Measurements from ENCODE around the gene TPST1.

DNA sequence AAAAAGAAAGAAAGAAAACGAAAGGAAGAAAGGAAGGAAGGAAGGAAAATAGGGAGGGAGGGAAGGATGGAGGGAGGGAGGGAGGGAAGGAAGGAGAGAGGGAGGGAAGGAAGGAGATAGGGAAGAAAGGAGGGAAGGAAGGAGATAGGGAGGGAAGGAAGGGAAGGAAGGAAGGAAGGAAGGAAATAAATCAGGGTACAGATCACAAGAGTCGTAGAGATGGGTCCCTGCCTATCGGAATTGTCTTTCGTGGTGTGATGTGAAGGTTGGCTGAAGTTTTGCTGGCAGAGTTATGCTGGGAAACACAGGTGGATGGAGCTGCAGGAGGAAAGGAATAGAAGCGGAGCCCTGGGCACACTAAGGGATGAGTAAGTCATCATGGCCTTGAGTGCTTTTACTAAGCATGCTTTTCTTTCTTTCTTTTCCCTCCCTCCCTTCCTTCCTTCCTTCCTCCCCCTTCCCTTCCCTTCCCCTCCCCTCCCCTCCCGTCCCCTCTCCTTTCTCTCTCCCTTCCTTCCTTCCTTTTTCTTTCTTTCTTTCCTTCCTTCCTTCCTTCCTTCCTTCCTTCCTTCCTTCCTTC, 11.9 kb upstream of the TPST1 start:
- TF ChIP-seq EP300 (IDR thresholded peaks at IDR 0.05) (no peak), POLR2A (IDR thresholded peaks at IDR 0.05) (no peak)
- TF ChIP-seq, protein P1, sequence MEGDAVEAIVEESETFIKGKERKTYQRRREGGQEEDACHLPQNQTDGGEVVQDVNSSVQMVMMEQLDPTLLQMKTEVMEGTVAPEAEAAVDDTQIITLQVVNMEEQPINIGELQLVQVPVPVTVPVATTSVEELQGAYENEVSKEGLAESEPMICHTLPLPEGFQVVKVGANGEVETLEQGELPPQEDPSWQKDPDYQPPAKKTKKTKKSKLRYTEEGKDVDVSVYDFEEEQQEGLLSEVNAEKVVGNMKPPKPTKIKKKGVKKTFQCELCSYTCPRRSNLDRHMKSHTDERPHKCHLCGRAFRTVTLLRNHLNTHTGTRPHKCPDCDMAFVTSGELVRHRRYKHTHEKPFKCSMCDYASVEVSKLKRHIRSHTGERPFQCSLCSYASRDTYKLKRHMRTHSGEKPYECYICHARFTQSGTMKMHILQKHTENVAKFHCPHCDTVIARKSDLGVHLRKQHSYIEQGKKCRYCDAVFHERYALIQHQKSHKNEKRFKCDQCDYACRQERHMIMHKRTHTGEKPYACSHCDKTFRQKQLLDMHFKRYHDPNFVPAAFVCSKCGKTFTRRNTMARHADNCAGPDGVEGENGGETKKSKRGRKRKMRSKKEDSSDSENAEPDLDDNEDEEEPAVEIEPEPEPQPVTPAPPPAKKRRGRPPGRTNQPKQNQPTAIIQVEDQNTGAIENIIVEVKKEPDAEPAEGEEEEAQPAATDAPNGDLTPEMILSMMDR (IDR thresholded peaks at IDR 0.05): no peak
